H1 (cell line): ENCODE data around the gene SPI1. TPM values are rescaled to one million over a fixed set of nuclear protein-coding genes. Genes with fewer than 3 reads are reported as not detected.

Source experiments
- ASH2L ChIP-seq: fragments of 200-600, 300-600 bp; sonication (generic); IDR thresholded peaks from one replicate; pipeline ENCODE4 v1.7.1; 2017; ENCODE audit warnings: low read length
- BCL11A ChIP-seq, 2 experiments: IDR thresholded peaks; one replicate each; pipeline ENCODE4 v1.6.1; 2011; ENCODE audit warnings: low read depth in 2 of 2, low read length in 2 of 2, mild to moderate bottlenecking in 2 of 2
- CHD1 ChIP-seq: IDR thresholded peaks from 2 replicates; pipeline ENCODE4 v1.6.1; 2012; ENCODE audit warnings: low read depth, low read length, improper control_type of control experiment
- CHD2 ChIP-seq: IDR thresholded peaks from 2 replicates; pipeline ENCODE4 v1.6.1; 2012; ENCODE audit warnings: low read length, improper control_type of control experiment
- FOSL1 ChIP-seq: IDR thresholded peaks from 2 replicates; pipeline ENCODE4 v1.6.1; 2011; ENCODE audit warnings: mild to moderate bottlenecking, low read depth, low read length, moderate library complexity; ENCODE audit not compliant: insufficient read depth
- GABPA ChIP-seq: IDR thresholded peaks from 2 replicates; pipeline ENCODE4 v1.6.1; 2011; ENCODE audit warnings: mild to moderate bottlenecking, low read length, moderate library complexity, borderline replicate concordance; ENCODE audit not compliant: insufficient read depth
- GTF2F1 ChIP-seq: IDR thresholded peaks from 2 replicates; pipeline ENCODE4 v1.6.1; 2012; ENCODE audit warnings: low read depth, low read length, improper control_type of control experiment, borderline replicate concordance
- HDAC6 ChIP-seq: IDR thresholded peaks from one replicate; pipeline ENCODE4 v1.7.1; 2012; ENCODE audit warnings: low read depth, mild to moderate bottlenecking, inconsistent platforms, low read length, moderate library complexity
- JUN ChIP-seq: IDR thresholded peaks from 2 replicates; pipeline ENCODE4 v1.6.1; 2011; ENCODE audit warnings: low read depth, mild to moderate bottlenecking, improper control_type of control experiment, low read length
- KDM4A ChIP-seq: IDR thresholded peaks from one replicate; pipeline ENCODE4 v1.7.1; 2012; ENCODE audit warnings: low read depth, mild to moderate bottlenecking, moderate library complexity, low read length, inconsistent platforms; ENCODE audit not compliant: severe bottlenecking
- MAFK ChIP-seq: IDR thresholded peaks from 2 replicates; pipeline ENCODE4 v1.6.1; 2012; ENCODE audit warnings: low read depth, mild to moderate bottlenecking, improper control_type of control experiment, low read length
- RFX5 ChIP-seq: IDR thresholded peaks from 2 replicates; pipeline ENCODE4 v1.6.1; 2011; ENCODE audit warnings: low read depth, low read length, improper control_type of control experiment, borderline replicate concordance
- RNF2 ChIP-seq: fragments of 200-900, 300-1000 bp; sonication (generic); IDR thresholded peaks from 2 replicates; pipeline ENCODE4 v1.7.1; 2016; ENCODE audit warnings: borderline replicate concordance, low read depth, mild to moderate bottlenecking, antibody characterized with exemption, low read length; ENCODE audit not compliant: poor library complexity, severe bottlenecking; ENCODE audit errors: missing control alignments
- SIN3A ChIP-seq, 2 experiments: IDR thresholded peaks in 1 of 2; conservative IDR thresholded peaks in 1 of 2; 2 replicates each; pipeline ENCODE4 v1.6.1; 2011 to 2012; ENCODE audit warnings: low read length in 2 of 2, improper control_type of control experiment in 1 of 2, low read depth in 1 of 2, mild to moderate bottlenecking in 1 of 2
- SIRT6 ChIP-seq: IDR thresholded peaks from one replicate; pipeline ENCODE4 v1.7.1; 2012; ENCODE audit warnings: low read length, inconsistent platforms
- TCF12 ChIP-seq: IDR thresholded peaks from 2 replicates; pipeline ENCODE4 v1.6.1; 2011; ENCODE audit warnings: low read depth, mild to moderate bottlenecking, low read length
- TEAD4 ChIP-seq: IDR thresholded peaks from 2 replicates; pipeline ENCODE4 v1.6.1; 2012; ENCODE audit warnings: low read depth, low read length, inconsistent platforms, mixed read lengths
- USF2 ChIP-seq: IDR thresholded peaks from 2 replicates; pipeline ENCODE4 v1.6.1; 2011; ENCODE audit warnings: low read length, improper control_type of control experiment
- polyA plus RNA-seq, 7 experiments: library from polyadenylated mRNA; depleted of rRNA in 3 of 7; stranded (reverse) in 5 of 7; unstranded in 2 of 7; fragments of >200 nt in 5 of 7; fragments of 200-250 nt in 2 of 7; gene quantifications; 1 replicate in 5 of 7; 2 replicates in 1 of 7; 4 replicates in 1 of 7; pipeline versions ENCODE4 v1.2.1 to v1.2.3, GENCODE V29; 2011 to 2013; ENCODE audit warnings: missing spikeins in 2 of 7, mixed read lengths in 2 of 7
- total RNA-seq: library from RNA; stranded (reverse); fragmentation: NEBNext Ultra II Directional; extraction: Animal tissue kit (Norgen Biotek cat#: 25700); gene quantifications from 2 replicates; pipeline ENCODE4 v1.2.1, GENCODE V29; 2021

Gene SPI1
- total and polyA plus RNA-seq, 2 of the 8 experiments (the other 6 are each of a cell fraction or from before 2014, with no cell fraction given) = 0.12 TPM; not detected in 1

DNA sequence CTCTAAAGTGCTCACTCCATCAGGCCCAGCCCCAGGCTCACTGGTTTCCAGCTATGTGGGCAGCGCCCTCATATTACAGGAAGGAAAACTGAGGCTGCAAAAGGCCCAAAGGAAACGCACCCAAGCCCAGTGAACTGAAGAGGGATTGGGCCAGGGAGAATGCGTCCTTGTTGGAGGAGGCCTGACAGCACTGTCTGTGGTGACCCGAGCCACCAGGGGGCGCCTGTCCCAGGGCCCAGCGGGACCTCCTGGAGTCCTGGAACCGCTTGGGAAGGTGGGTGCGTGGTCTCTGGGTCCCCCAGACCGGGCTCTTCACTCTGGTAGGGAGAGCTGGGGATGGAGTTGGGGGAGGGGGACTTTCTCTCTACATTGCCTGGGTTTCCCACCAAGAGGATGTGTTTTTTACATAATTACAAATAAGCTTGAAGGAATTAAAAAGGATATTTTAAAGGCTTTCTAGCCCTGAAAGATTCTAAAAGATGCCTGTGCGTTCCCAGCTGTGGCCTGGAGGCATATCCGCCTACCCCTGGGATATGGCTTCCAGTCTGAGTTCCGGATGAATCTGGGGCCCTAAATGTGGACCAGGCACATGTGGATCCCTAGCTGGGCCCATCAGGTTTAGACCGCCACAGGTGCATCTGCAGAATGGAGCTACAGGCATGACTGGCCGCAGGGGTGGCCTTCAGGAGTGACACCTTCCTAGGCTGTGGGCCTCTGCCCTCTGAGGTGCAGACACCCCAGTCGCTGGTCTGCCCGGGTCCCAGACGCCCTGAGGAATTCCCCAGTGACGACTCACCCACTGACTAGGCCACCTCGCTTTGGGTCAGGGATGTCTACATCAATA lies 4.2 kb downstream of the SPI1 start (continued):
- TF ChIP-seq HDAC6 (no peak), RFX5 (no peak), FOSL1 (0 out of 2 replicates have a peak, but pooled peaks have one; percentile 2), CHD1 (no peak), GTF2F1 (no peak), GABPA (no peak), TCF12 (no peak), CHD2 (0 out of 2 replicates have a peak, but pooled peaks have one; percentile 11), BCL11A (IDR thresholded peaks at IDR 0.05; ENCODE audit: low read depth in 2 of 2, low read length in 2 of 2) (no peak), USF2 (no peak), JUN (no peak), KDM4A (no peak), ASH2L (no peak), SIRT6 (no peak), TEAD4 (no peak), MAFK (no peak), SIN3A (conservative IDR thresholded peaks at IDR 0.05 in 1 of 2, IDR thresholded peaks at IDR 0.05 in 1 of 2; ENCODE audit: low read depth in 1 of 2, low read length in 2 of 2) (peak in 1 of 2 experiments; percentile 70; a peak in 1 of 4 replicates), RNF2 (no peak)
